ENCODE measurements around the gene ARHGAP20. TPM values are rescaled to one million over a fixed set of nuclear protein-coding genes. Genes with fewer than 3 reads are reported as not detected.

The ARHGAP20 gene
- total RNA-seq, 1 experiment from 2014 or later: 0.04 TPM

DNA sequence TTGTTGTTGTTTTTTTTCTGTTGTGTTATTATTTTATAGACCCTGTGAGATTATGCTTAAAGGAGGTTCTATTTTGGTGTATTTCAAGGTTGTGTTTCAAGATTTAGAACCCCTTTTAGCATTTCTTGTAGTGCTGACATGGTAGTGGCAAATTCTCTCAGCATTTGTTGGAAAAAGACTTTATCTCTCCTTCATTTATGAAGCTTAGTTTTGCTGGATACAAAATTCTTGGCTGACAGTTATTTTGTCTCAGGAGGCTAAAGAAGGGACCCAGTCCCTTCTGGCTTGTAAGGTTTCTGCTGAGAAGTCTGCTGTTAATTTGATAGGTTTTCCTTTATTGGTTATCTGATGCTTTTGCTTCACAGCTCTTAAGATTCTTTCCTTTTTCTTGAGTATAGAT lies 40.7 kb upstream of the ARHGAP20 start:
- no peaks in the 10 kb centered on the region for H4K20me1 ChIP-seq (ENCODE audit: control insufficient read depth, insufficient read depth, insufficient read length)
- no peak overlapping the region for H2BK5ac ChIP-seq (ENCODE audit: insufficient read length, low read length)
- no peaks in the 10 kb centered on the region for H3K9me3 ChIP-seq (ENCODE audit: control insufficient read depth, low read depth, low read length)
- Mint-ChIP-seq H3K9me3 (peaks cover 6 to 8% of the 10 kb centered on the region in 2 experiments; a peak in 3 of 5 replicates), H3K27me3 (ENCODE audit: low read depth) (peaks cover 3% of the 10 kb centered on the region), H3K27ac (no peak overlapping the region), H3K36me3 (ENCODE audit: insufficient read depth in 1 of 3, low read depth in 3 of 3) (no peaks in the 10 kb centered on the region), H3K4me1 (no peaks in the 10 kb centered on the region), H3K4me3 (no peak overlapping the region)
- H3K14ac ChIP-seq (ENCODE audit: insufficient read depth, low read length): no peak overlapping the region
- H3K4me1 ChIP-seq (ENCODE audit: insufficient read depth, low read length): no peaks in the 10 kb centered on the region
- H3K56ac ChIP-seq (ENCODE audit: insufficient read length, low read depth, low read length): no peak overlapping the region
- no peak overlapping the region for H4K5ac ChIP-seq (ENCODE audit: insufficient read length, low read depth, low read length)
- H3K27me3 ChIP-seq (ENCODE audit: insufficient read depth, low read length): no peaks in the 10 kb centered on the region
- no peak overlapping the region for H3K9ac ChIP-seq (ENCODE audit: extremely low read depth, insufficient read length, low read length)
- no peak overlapping the region for H3K4ac ChIP-seq (ENCODE audit: low read depth, low read length)
- no peak overlapping the region for H2BK15ac ChIP-seq (ENCODE audit: low read depth, low read length)
- no peak overlapping the region for H2BK20ac ChIP-seq (ENCODE audit: low read depth, low read length, poor library complexity, severe bottlenecking)
- H2AK5ac ChIP-seq (ENCODE audit: insufficient read length, low read length): no peak overlapping the region
- no peaks in the 10 kb centered on the region for H3K23me2 ChIP-seq (ENCODE audit: insufficient read length, low read depth, low read length, poor library complexity, severe bottlenecking)
- no peak overlapping the region for H2BK12ac ChIP-seq (ENCODE audit: insufficient read length, low read depth, low read length)
- no peak overlapping the region for H3T11ph ChIP-seq (ENCODE audit: low read length)
- no peak overlapping the region for H3K18ac ChIP-seq (ENCODE audit: insufficient read length, low read depth, low read length)
- H3K27ac ChIP-seq (ENCODE audit: insufficient read length, low read depth, low read length): no peak overlapping the region
- no peak overlapping the region for H4K8ac ChIP-seq (replicated peaks; ENCODE audit: insufficient read length, low read depth, low read length)
- no peak overlapping the region for H2BK120ac ChIP-seq (ENCODE audit: low read depth, low read length, poor library complexity, severe bottlenecking)
- H4K91ac ChIP-seq (ENCODE audit: insufficient read length, low read depth, low read length): no peak overlapping the region
- no peaks in the 10 kb centered on the region for H3K79me1 ChIP-seq (ENCODE audit: insufficient read depth, low read depth, low read length, poor library complexity, severe bottlenecking)
- DNase-seq: no peak
- H2AFZ ChIP-seq (ENCODE audit: low read length): no peak overlapping the region
- H3K4me2 ChIP-seq (ENCODE audit: insufficient read depth, insufficient read length, low read length): no peak overlapping the region
- TF ChIP-seq, protein P1, sequence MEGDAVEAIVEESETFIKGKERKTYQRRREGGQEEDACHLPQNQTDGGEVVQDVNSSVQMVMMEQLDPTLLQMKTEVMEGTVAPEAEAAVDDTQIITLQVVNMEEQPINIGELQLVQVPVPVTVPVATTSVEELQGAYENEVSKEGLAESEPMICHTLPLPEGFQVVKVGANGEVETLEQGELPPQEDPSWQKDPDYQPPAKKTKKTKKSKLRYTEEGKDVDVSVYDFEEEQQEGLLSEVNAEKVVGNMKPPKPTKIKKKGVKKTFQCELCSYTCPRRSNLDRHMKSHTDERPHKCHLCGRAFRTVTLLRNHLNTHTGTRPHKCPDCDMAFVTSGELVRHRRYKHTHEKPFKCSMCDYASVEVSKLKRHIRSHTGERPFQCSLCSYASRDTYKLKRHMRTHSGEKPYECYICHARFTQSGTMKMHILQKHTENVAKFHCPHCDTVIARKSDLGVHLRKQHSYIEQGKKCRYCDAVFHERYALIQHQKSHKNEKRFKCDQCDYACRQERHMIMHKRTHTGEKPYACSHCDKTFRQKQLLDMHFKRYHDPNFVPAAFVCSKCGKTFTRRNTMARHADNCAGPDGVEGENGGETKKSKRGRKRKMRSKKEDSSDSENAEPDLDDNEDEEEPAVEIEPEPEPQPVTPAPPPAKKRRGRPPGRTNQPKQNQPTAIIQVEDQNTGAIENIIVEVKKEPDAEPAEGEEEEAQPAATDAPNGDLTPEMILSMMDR (conservative IDR thresholded peaks at IDR 0.05): no peak
- H3K79me2 ChIP-seq (ENCODE audit: insufficient read depth, low read length): no peaks in the 10 kb centered on the region
- no peak overlapping the region for H3K23ac ChIP-seq (ENCODE audit: insufficient read length, low read depth, low read length)

All from H9 (cell line).